Measurements from ENCODE around the gene HELB.
A peak's percentile ranks its signal among the peaks of the same experiment; 100 is the strongest.

Gene HELB

DNA sequence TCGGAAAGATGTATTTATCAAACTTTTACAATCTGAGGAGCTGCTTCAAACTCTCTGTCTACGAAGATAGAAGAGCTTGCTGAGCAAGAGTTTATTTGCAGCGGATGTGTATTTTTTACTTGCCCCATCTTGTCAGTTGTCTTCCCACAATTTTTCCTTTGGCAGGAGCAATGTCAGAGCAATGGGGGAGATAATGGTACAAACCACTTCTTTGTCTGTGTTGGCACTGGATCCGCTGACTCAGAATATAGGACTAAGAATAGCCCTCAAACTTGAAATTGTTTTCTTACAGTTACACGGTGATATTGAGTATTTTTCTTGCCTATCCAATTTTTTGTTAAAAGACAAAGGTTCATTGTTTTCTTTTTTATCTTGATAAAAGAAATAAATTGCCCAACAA, 27.6 kb downstream of the HELB start:
- TF ChIP-seq, protein P1, sequence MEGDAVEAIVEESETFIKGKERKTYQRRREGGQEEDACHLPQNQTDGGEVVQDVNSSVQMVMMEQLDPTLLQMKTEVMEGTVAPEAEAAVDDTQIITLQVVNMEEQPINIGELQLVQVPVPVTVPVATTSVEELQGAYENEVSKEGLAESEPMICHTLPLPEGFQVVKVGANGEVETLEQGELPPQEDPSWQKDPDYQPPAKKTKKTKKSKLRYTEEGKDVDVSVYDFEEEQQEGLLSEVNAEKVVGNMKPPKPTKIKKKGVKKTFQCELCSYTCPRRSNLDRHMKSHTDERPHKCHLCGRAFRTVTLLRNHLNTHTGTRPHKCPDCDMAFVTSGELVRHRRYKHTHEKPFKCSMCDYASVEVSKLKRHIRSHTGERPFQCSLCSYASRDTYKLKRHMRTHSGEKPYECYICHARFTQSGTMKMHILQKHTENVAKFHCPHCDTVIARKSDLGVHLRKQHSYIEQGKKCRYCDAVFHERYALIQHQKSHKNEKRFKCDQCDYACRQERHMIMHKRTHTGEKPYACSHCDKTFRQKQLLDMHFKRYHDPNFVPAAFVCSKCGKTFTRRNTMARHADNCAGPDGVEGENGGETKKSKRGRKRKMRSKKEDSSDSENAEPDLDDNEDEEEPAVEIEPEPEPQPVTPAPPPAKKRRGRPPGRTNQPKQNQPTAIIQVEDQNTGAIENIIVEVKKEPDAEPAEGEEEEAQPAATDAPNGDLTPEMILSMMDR (conservative IDR thresholded peaks at IDR 0.05; ENCODE audit: control insufficient read depth, insufficient read depth, low read depth, low read length), result no peak
- peak; percentile 11 for DNase-seq (ENCODE audit: low read depth)

DNA sequence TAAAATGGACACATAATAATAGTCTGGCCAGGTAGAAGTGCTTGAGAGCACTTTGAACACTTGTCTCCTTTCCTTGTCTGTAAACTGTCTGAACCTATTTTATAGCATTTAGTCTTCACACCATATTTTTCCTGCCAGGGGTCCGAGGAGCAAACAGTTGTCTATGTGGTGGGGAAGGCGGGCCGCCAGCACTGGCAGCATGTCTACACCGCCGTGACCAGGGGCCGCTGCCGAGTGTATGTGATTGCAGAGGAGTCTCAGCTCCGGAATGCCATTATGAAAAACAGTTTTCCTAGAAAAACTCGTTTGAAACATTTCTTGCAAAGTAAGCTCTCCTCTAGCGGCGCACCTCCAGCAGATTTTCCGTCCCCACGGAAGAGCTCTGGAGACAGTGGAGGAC, 28.7 kb downstream of the HELB start:
- H3K4me3 ChIP-seq (ENCODE audit: control insufficient read depth, low read depth, low read length), result no peak overlapping the region
- DNase-seq (ENCODE audit: low read depth), result no peak
- TF ChIP-seq, protein P1 (conservative IDR thresholded peaks at IDR 0.05; ENCODE audit: control insufficient read depth, insufficient read depth, low read depth, low read length), result no peak

More for the DNA sequence above, 27.6 kb downstream of the HELB start:
- no peak overlapping the region for H3K4me3 ChIP-seq (ENCODE audit: control insufficient read depth, low read depth, low read length)

DNA sequence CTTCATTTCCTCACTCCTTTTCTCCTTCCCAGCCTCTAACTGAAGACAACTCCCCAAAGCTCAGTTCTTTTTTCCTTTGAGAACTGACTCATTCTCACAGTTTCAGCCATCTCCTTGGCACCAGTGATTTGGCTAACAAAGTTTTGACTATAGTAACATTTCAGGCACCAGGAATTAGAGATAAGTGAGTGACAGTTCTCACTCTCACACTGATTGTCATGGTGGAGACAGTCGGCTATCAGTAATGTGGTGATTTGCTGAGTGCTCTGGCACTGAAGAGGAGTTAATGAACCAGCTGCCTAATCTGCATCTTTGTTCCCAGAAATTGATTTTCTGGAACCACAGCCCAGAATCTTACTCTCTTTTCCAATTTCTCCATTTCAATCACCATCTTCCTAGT, 29.5 kb downstream of the HELB start:
- no peak overlapping the region for H3K4me3 ChIP-seq (ENCODE audit: control insufficient read depth, low read depth, low read length)
- no peak for DNase-seq (ENCODE audit: low read depth)
- TF ChIP-seq, protein P1 (conservative IDR thresholded peaks at IDR 0.05; ENCODE audit: control insufficient read depth, insufficient read depth, low read depth, low read length), result no peak

DNA sequence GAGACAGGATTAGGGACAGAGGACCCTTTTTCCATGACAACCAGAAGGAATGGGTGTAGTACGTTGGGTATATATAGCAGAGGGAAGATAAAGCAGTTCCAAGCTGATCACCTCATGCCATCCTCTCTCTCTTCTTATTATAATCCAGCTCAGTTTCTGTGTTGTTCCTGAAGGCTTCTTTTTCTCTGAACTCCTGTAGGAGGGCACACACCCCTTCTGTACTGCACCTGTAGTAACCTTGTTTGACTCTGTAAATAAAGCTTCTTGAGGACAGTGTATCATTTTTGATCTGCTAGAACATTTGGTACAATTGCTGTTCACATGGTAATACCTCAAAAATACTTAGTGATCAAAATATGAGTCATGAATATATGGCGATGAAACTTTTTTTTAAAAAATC, 33.5 kb downstream of the HELB start:
- TF ChIP-seq, protein P1 (conservative IDR thresholded peaks at IDR 0.05; ENCODE audit: control insufficient read depth, insufficient read depth, low read depth, low read length), result no peak
- no peak overlapping the region for H3K4me3 ChIP-seq (ENCODE audit: control insufficient read depth, low read depth, low read length)
- DNase-seq (ENCODE audit: low read depth), result no peak

DNA sequence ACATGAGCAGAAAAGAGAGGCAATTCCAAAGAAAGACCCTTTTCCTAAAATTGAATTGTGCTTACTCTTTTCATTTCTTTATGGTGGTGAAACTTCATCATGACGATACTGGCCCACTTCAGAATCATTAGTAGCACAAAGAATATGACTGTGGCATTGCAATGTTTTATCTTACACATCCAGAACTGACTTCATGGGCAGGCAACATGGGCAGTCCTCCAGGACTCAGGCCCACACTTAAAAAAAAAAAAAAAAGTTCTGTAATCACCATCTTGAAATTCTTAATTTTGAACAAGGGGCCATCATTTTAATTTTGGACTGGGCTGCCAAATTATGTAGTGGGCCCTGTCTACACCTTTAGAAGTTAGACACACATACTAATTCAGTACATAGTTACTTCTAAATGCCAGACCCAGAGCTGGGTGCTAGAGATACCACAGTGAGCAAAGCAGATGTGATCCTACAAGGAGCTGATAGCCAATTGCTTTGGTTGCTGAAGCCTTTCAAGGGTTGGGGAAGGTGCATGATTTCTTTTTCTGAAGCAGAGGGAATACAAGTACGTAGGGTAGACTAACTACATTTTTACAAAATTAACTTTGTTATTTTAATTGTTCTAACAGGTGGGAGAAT, 35.2 kb downstream of the HELB start:
- DNase-seq (ENCODE audit: low read depth), result no peak
- TF ChIP-seq, protein P1 (conservative IDR thresholded peaks at IDR 0.05; ENCODE audit: control insufficient read depth, insufficient read depth, low read depth, low read length), result no peak
- no peak overlapping the region for H3K4me3 ChIP-seq (ENCODE audit: control insufficient read depth, low read depth, low read length)

DNA sequence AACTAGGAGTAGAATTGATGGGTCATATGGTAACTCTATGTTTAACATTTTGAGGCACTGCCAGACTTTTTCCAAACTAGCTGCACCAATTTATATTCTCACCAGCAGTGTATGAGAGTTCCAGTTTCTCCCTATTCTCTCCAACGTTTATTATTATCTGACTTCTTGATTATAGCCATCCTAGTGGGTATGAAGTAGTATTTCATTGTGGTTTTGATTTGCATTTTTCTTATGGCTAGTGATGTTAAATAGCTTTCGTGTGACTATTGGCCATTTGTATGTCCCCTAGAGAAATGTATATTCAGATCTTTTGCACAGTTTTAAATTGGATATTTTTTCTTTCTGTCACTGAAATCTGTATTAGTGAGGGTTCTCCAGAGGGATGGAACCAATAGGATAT, 37.8 kb downstream of the HELB start:
- peak; percentile 15 for DNase-seq (ENCODE audit: low read depth)
- TF ChIP-seq, protein P1 (conservative IDR thresholded peaks at IDR 0.05; ENCODE audit: control insufficient read depth, insufficient read depth, low read depth, low read length), result no peak
- H3K4me3 ChIP-seq (ENCODE audit: control insufficient read depth, low read depth, low read length), result no peak overlapping the region

DNA sequence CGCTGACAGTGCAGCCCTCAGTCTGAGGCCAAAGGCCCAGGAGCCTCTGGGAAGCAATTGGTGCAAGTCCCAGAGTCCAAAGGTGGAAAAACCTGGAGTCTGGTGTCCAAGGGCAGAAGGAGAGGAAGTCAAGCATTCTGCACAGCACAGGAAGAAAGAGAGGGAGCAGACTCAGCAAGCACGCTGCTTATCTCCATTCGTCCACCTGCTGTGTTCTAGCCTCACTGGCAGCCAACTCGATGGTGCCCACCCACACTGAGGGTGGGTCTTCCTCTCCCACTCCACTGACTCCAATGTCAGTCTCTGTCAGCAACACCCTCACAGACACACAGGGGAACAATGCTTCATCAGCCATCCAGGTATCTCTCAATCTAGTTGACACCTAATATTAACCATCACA, 38.8 kb downstream of the HELB start:
- DNase-seq (ENCODE audit: low read depth), result no peak
- H3K4me3 ChIP-seq (ENCODE audit: control insufficient read depth, low read depth, low read length), result no peak overlapping the region
- TF ChIP-seq, protein P1 (conservative IDR thresholded peaks at IDR 0.05; ENCODE audit: control insufficient read depth, insufficient read depth, low read depth, low read length), result no peak

Data from fibroblast of mammary gland (primary cell).